Activated T-helper 9 cell treated with anti-CD3 and anti-CD28 coated beads, Interleukin-2, amount 50 U/mL, for 16 hours (primary cell): ENCODE results near the gene ODAD4.
"Not testable (repeated sequence)": the region's sequence is repeated elsewhere in the genome, so short reads cannot be mapped to it uniquely, and the experiment has no call there.

ENCODE experiments used
- DNase-seq: peaks from one replicate; pipeline ENCODE4 v3.0.0-alpha.2; 2020; ENCODE audit warnings: low read depth

ODAD4 gene

GRCh38 chr17:42002792-42003301, 72.4 kb downstream of the ODAD4 start:
- DNase-seq: no peak

- no peak for DNase-seq
Observed at GRCh38 chr17:42005166-42005565, 74.7 kb downstream of the ODAD4 start.

- no peak for DNase-seq
Observed at GRCh38 chr17:42009170-42009569, 78.8 kb downstream of the ODAD4 start.

GRCh38 chr17:42010266-42010680, 79.9 kb downstream of the ODAD4 start:
- not testable (repeated sequence) for DNase-seq

- no peak for DNase-seq
Observed at GRCh38 chr17:42010898-42011516, 80.6 kb downstream of the ODAD4 start.

- DNase-seq: not testable (repeated sequence)
Observed at GRCh38 chr17:42012363-42012762, 81.9 kb downstream of the ODAD4 start.

- not testable (repeated sequence) for DNase-seq
Observed at GRCh38 chr17:42013740-42014139, 83.3 kb downstream of the ODAD4 start.
